G401 (cell line): Measurements from ENCODE around the gene CFAP69. TPM values are rescaled to one million over a fixed set of nuclear protein-coding genes. Genes with fewer than 3 reads are reported as not detected.
"Not testable (repeated sequence)": the region's sequence is repeated elsewhere in the genome, so short reads cannot be mapped to it uniquely, and the experiment has no call there.

Source experiments
- DNase-seq: peaks from one replicate; pipeline ENCODE4 v3.0.0-alpha.2; 2015; ENCODE audit warnings: low spot score
- in situ Hi-C: cut with HindIII; loops from 2 replicates; pipeline ENCODE4 v1.10.0; 2016; ENCODE audit warnings: low sequenced_read_pairs, mixed read lengths
- total RNA-seq: library from RNA; depleted of rRNA; stranded (reverse); fragments of >200 nt; shearing (Covaris generic); gene quantifications from 2 replicates; pipeline ENCODE4 v1.2.3, GENCODE V29; 2014

The CFAP69 gene
- total RNA-seq, 1 experiment from 2014 or later, result 3.3 TPM

- in situ Hi-C loops, result no loop called here
Measured at GRCh38 chr7:90227259-90227658, 17.7 kb upstream of the CFAP69 start.

DNA sequence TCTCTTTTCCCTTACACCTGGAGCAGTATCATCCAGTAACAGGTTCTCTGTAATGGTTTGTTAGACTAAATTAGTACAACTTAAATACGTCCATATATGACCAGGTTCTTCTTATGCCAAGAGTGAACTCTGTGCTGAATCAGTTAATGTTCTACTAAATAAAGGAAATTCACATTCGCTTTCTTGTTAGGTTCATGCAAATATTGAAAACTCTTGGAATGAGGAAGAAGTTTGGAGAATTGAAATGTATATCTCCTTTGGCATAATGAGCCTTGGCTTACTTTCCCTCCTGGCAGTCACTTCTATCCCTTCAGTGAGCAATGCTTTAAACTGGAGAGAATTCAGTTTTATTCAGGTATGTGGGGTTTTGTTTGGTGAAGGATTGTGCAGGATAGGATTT lies 15.3 kb upstream of the CFAP69 start:
- DNase-seq, result no peak
- in situ Hi-C loops, result no loop called here

More at GRCh38 chr7:90227259-90227658, 17.7 kb upstream of the CFAP69 start:
- DNase-seq, result no peak

GRCh38 chr7:90230834-90231233 lies 14.1 kb upstream of the CFAP69 start:
- in situ Hi-C loops, result no loop called here
- no peak for DNase-seq

DNA sequence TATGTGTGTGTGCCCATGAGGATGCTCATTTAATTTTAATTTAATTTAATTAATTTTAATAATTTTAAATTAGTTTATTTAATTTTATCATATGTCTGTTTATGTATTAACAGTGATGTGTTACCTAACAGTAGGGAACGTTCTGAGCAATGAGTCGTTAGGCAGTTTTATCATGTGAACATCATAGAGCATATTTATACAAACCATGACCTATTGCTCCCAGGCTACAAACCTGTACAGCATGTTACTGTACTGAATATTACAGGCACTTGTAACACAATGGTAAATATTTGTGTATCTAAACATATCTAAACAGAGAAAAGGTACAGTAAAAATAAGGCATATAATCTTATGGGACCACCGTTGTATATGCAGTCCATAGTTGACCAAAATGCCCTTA lies 13.7 kb upstream of the CFAP69 start:
- in situ Hi-C loops, result no loop called here
- no peak for DNase-seq

DNA sequence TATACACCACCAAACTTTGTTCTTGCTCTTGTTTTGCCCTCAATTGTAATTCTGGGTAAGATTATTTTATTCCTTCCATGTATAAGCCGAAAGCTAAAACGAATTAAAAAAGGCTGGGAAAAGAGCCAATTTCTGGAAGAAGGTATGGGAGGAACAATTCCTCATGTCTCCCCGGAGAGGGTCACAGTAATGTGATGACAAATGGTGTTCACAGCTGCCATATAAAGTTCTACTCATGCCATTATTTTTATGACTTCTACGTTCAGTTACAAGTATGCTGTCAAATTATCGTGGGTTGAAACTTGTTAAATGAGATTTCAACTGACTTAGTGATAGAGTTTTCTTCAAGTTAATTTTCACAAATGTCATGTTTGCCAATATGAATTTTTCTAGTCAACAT lies 12.5 kb upstream of the CFAP69 start:
- in situ Hi-C loops, result no loop called here

GRCh38 chr7:90233569-90233968 lies 11.4 kb upstream of the CFAP69 start:
- in situ Hi-C loops, result no loop called here
- no peak for DNase-seq

More for the DNA sequence above, 12.5 kb upstream of the CFAP69 start:
- no peak for DNase-seq

DNA sequence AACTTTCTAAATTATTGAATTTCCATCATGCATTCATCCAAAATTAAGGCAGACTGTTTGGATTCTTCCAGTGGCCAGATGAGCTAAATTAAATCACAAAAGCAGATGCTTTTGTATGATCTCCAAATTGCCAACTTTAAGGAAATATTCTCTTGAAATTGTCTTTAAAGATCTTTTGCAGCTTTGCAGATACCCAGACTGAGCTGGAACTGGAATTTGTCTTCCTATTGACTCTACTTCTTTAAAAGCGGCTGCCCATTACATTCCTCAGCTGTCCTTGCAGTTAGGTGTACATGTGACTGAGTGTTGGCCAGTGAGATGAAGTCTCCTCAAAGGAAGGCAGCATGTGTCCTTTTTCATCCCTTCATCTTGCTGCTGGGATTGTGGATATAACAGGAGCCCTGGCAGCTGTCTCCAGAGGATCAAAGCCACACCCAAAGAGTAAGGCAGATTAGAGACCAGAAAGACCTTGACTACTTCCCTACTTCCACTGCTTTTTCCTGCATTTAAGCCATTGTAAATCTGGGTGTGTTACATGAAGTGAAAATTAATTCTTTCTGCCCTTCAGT lies 8.2 kb upstream of the CFAP69 start:
- in situ Hi-C loops, result no loop called here
- DNase-seq, result no peak

DNA sequence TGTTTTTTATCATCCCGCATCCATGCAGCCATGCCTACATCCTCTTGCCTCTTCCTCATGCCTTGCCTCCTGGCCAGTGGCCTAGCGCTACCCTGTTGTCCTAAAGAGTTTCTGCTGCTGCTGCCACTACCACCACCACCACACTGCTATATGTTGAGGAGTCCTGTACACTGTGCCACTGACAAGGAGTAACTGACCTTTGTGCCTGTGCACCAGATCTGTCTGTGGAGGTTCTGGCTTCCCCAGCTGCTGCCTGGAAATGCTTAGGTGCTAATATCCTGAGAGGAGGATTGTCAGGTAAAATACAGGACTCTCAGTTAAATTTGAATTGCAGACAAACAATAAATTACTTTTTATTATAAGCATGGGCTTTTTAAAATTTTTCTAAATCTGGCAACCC lies 7.0 kb upstream of the CFAP69 start:
- no peak for DNase-seq
- in situ Hi-C loops, result no loop called here

GRCh38 chr7:90238583-90238982 lies 6.4 kb upstream of the CFAP69 start:
- in situ Hi-C loops, result no loop called here

DNA sequence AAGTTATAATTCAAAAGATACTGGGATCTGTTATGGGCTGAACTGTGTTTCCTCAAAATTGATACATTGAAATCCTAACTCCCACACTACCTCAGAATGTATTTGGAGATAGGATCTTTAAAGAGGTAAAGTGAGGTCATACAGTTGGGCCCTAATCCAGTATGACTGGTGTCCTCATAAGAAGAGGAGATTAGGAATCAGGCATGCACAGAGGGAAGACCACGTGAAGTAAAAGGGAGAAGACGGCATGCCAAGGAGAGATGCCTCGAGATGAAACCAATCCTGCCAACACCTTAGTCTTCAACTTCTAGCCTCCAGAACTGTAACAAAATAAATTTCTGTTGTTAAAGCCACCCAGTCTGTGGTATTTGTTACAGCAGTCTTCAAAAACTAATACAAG lies 5.9 kb upstream of the CFAP69 start:
- DNase-seq, result no peak
- in situ Hi-C loops, result no loop called here

More at GRCh38 chr7:90238583-90238982, 6.4 kb upstream of the CFAP69 start:
- no peak for DNase-seq

- in situ Hi-C loops, result no loop called here
- DNase-seq, result no peak
Measured at GRCh38 chr7:90239625-90240228, 5.2 kb upstream of the CFAP69 start.

DNA sequence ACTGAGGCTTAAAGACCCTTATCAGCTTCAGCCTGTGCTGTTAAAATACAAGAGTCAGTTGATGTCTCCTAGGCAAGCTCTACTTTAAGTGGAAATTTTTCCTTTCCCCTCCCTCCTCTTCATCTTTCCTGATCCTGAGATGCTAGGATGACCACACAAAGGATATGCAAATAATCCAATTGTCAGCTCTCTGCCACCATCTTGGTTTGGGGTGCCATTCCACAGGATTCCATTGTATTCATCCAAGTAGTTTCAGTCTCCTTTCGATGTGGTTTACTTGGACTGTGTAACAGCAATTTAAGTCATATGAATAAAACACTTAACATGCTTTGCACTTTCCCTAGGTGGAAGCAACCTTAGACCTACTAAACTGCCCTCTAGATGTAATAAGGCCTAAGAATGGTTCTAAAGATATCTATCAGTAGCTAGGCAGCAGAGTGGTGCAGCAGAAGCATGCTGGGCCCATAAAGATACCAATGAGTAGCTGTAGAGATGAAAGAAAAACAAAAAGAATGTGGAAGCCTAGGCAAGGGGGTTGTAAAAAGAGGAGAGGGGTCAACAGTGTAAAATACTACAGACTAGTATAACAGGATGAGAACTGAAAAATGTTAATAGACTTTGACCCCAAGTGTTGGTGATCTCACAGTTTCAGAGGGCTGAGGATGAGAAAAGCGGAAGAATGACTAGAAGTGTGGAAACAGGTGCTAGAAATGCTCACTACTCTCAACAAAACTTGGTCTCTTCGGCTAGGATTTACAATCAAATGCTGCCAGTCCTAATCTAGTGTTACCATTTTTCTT lies 2.4 kb upstream of the CFAP69 start:
- in situ Hi-C loops, result no loop called here
- DNase-seq, result no peak

DNA sequence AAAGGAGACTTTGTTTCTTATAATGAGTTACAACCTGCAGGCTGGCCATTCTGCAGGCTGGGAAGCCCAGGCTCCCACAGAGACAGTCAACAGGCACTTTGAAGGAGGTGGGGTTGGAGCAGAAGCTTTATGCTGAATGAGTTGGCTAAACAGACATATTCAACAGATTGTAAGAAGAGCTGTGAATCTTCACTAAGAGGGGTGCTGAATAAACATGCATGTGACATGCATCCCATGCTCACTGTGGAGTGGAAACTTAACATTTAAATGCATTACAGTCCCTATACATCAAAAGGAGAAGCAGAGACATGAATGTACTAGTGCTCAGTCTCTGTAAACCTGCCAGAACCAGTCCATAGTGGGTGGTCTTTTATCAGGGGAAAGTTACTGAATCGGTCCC lies 1.4 kb upstream of the CFAP69 start:
- in situ Hi-C loops, result no loop called here
- no peak for DNase-seq

DNA sequence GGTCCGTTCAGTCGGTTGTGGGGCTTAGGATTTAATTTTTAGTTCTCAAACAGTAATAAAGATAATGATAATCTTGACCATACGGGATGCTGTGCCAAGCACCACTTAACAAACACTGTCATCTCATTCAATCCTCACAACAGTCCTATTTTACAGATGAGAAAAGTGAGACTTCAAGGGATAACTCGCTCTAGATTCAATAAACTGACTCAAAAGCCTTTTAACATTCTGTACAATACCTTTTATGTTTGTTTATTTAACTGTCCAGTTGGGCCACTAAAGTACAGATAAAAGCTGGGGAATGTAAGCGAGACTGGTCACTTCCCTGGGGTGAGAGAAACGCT lies 437 bp upstream of the CFAP69 start:
- in situ Hi-C loops, result no loop called here
- DNase-seq, result no peak

GRCh38 chr7:90246171-90246570 lies 1.2 kb downstream of the CFAP69 start:
- in situ Hi-C loops, result no loop called here
- DNase-seq, result no peak

GRCh38 chr7:90248706-90249105 lies 3.7 kb downstream of the CFAP69 start:
- in situ Hi-C loops, result no loop called here
- DNase-seq, result no peak

DNA sequence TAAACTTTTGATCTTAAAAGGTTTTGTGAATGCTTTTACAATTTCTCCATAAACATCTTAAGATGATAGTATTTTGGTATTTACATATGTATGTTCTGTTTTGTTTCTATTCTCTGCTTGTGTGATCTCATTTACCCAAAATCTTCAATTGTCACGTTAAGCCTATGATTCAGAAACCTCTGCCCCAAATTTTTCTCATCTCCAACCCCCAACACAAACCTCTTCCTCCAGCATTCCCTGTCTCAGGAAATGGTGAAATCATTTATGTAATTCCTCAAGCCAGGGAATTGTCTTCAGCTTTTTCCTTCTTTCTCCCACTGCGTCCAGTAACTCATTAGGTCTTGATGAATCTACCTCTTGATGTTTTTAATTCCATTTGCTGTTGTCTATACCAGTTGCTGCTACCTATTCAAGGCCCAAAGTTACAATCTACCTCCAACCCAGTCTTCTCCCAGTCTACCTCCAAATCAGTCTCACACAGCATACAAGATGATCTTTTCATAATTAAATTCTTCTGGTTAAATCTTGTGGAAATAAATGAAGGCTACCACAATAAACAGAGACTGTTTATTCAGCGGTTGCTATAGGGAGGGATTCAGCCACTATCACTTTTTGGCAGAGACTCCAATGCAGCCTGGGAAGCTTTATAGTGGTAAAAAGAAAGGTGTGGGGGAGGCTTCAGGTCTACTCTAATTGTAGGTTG lies 5.8 kb downstream of the CFAP69 start:
- DNase-seq, result no peak
- in situ Hi-C loops, result no loop called here

- in situ Hi-C loops, result no loop called here
Measured at GRCh38 chr7:90251304-90251635, 6.3 kb downstream of the CFAP69 start.

GRCh38 chr7:90256011-90256410 lies 11.0 kb downstream of the CFAP69 start:
- in situ Hi-C loops, DNase-seq: not testable (repeated sequence)

More at GRCh38 chr7:90251304-90251635, 6.3 kb downstream of the CFAP69 start:
- no peak for DNase-seq

DNA sequence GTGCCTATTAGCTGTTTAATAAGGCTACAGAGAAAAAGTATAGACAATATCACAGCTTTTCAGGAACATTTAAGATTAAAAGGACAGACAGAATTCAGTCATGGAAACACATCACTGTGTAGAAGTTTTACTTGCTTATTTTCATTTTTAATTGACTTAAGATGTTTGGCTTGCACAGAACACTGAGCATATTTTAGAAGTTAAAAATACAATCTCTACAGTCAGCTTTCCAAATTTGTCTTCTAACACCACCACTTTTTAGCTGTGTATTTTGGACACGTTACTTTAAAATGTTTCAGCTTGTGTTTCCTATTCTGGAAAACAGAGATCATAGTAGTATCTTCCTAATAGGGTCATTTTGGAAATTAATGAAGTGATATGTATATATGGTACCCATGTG lies 11.8 kb downstream of the CFAP69 start:
- DNase-seq, result no peak
- in situ Hi-C loops, result no loop called here
